Measurements from ENCODE around the gene MPRIP. TPM values are rescaled to one million over a fixed set of nuclear protein-coding genes. Genes with fewer than 3 reads are reported as not detected.

Gene MPRIP
- total RNA-seq, 1 experiment from 2014 or later, result 132 TPM

DNA sequence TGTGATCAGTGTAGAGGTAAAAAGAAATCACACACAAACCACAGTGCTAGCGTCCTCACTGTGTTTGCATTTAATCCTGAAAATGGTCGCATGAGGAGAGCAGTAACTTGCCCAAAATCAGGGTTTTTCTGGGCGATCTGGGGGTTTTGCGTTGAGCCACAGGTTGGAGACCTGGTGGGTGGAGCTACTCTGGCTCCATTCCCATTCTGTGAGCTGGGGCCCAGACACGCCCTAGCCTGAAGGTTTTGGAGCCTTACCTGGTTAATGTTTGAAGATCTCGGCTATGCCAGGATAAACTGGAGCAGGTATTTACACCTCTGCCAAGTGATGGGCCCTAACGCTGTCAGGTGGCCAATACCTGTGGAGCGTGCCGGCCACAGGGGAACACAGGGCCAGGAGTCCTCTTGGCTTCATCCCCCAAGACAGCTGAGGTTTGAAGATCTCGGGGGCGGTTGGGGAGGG, 48.4 kb downstream of the MPRIP start:
- Histone ChIP-seq H4K8ac (replicated peaks; ENCODE audit: insufficient read length, low read depth, low read length) (no peak overlapping the region), H2BK12ac (ENCODE audit: insufficient read length, low read depth, low read length) (no peak overlapping the region), H3K4me1 (ENCODE audit: insufficient read depth, low read length) (peaks cover 6% of the 10 kb centered on the region), H4K20me1 (ENCODE audit: control insufficient read depth, insufficient read depth, insufficient read length) (no peaks in the 10 kb centered on the region), H3K14ac (ENCODE audit: insufficient read depth, low read length) (no peak overlapping the region), H3K23ac (ENCODE audit: insufficient read length, low read depth, low read length) (no peak overlapping the region), H4K91ac (ENCODE audit: insufficient read length, low read depth, low read length) (no peak overlapping the region), H4K5ac (ENCODE audit: insufficient read length, low read depth, low read length) (no peak overlapping the region), H3K9ac (ENCODE audit: extremely low read depth, insufficient read length, low read length) (no peak overlapping the region), H2BK120ac (ENCODE audit: low read depth, low read length, poor library complexity, severe bottlenecking) (no peak overlapping the region), H3K18ac (ENCODE audit: insufficient read length, low read depth, low read length) (no peak overlapping the region), H2BK15ac (ENCODE audit: low read depth, low read length) (no peak overlapping the region), H2AFZ (ENCODE audit: low read length) (no peak overlapping the region), H3K4ac (ENCODE audit: low read depth, low read length) (no peak overlapping the region), H3T11ph (ENCODE audit: low read length) (no peak overlapping the region), H3K27ac (ENCODE audit: insufficient read length, low read depth, low read length) (no peak overlapping the region), H3K56ac (ENCODE audit: insufficient read length, low read depth, low read length) (no peak overlapping the region), H3K27me3 (ENCODE audit: insufficient read depth, low read length) (no peaks in the 10 kb centered on the region), H2AK5ac (ENCODE audit: insufficient read length, low read length) (no peak overlapping the region), H3K79me2 (ENCODE audit: insufficient read depth, low read length) (no peaks in the 10 kb centered on the region), H3K79me1 (ENCODE audit: insufficient read depth, low read depth, low read length, poor library complexity, severe bottlenecking) (no peaks in the 10 kb centered on the region), H2BK20ac (ENCODE audit: low read depth, low read length, poor library complexity, severe bottlenecking) (no peak overlapping the region), H2BK5ac (ENCODE audit: insufficient read length, low read length) (no peak overlapping the region), H3K9me3 (ENCODE audit: control insufficient read depth, low read depth, low read length) (no peaks in the 10 kb centered on the region), H3K4me2 (ENCODE audit: insufficient read depth, insufficient read length, low read length) (no peak overlapping the region), H3K23me2 (ENCODE audit: insufficient read length, low read depth, low read length, poor library complexity, severe bottlenecking) (no peaks in the 10 kb centered on the region)
- Mint-ChIP-seq H3K4me1 (peaks cover 41 to 51% of the 10 kb centered on the region in 2 experiments), H3K36me3 (ENCODE audit: insufficient read depth in 1 of 3, low read depth in 3 of 3) (peaks cover 0 to 9% (median 6%) of the 10 kb centered on the region in 3 experiments; a peak in 5 of 7 replicates), H3K27ac (no peak overlapping the region), H3K27me3 (ENCODE audit: low read depth) (no peaks in the 10 kb centered on the region), H3K9me3 (no peaks in the 10 kb centered on the region), H3K4me3 (no peak overlapping the region)
- TF ChIP-seq, protein P1, sequence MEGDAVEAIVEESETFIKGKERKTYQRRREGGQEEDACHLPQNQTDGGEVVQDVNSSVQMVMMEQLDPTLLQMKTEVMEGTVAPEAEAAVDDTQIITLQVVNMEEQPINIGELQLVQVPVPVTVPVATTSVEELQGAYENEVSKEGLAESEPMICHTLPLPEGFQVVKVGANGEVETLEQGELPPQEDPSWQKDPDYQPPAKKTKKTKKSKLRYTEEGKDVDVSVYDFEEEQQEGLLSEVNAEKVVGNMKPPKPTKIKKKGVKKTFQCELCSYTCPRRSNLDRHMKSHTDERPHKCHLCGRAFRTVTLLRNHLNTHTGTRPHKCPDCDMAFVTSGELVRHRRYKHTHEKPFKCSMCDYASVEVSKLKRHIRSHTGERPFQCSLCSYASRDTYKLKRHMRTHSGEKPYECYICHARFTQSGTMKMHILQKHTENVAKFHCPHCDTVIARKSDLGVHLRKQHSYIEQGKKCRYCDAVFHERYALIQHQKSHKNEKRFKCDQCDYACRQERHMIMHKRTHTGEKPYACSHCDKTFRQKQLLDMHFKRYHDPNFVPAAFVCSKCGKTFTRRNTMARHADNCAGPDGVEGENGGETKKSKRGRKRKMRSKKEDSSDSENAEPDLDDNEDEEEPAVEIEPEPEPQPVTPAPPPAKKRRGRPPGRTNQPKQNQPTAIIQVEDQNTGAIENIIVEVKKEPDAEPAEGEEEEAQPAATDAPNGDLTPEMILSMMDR (conservative IDR thresholded peaks at IDR 0.05), result no peak
- DNase-seq, result no peak
- WGBS (ENCODE audit: extremely low coverage, insufficient read length, low lambda C conversion rate), result no CpG with 5 or more reads among the region's 11 CpGs

All from H9 (cell line).